Adrenal gland (tissue), 5 donors: ENCODE results near the gene KMT5B.

Experiments
- POLR2A ChIP-seq, 2 donors: fragments of 450-650 bp; IDR thresholded peaks; one replicate each; pipeline ENCODE4 v1.6.1; 2017; ENCODE audit warnings: antibody characterized with exemption in 2 of 2, mild to moderate bottlenecking in 2 of 2, moderate library complexity in 1 of 2
- TF ChIP-seq, protein P1 (sequence below), 6 experiments: fragments of 450-650 bp in 4 of 6; fragments of 200-600 bp in 2 of 6; sonication (generic) in 1 of 6; IDR thresholded peaks; 1 replicate in 5 of 6; 2 replicates in 1 of 6; pipeline versions ENCODE4 v1.5.1 to v1.8.0; 2016 to 2021; ENCODE audit warnings: antibody characterized with exemption in 6 of 6, mild to moderate bottlenecking in 2 of 6, moderate library complexity in 1 of 6
- donor health status: DM: no; HTN: no; CAD: no.

DNA sequence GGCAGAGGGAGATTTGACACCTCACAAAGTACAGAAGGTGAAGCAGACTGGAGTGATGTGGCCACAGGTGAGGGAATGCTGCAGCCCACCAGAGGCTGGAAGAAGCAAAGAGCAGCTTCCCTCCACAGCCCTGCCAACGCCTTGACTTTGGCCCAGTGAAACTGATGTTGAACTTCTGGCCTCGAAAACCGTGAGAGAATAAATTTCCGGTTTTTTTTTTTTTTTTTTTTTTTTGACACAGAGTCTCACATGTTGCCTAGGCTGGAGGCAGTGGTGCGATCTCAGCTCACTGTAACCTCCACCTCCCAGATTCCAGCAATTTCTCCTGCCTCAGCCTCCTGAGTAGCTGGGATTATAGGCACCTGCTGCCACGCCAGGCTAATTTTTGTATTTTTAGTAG, 8.7 kb downstream of the KMT5B start:
- TF ChIP-seq, protein P1, sequence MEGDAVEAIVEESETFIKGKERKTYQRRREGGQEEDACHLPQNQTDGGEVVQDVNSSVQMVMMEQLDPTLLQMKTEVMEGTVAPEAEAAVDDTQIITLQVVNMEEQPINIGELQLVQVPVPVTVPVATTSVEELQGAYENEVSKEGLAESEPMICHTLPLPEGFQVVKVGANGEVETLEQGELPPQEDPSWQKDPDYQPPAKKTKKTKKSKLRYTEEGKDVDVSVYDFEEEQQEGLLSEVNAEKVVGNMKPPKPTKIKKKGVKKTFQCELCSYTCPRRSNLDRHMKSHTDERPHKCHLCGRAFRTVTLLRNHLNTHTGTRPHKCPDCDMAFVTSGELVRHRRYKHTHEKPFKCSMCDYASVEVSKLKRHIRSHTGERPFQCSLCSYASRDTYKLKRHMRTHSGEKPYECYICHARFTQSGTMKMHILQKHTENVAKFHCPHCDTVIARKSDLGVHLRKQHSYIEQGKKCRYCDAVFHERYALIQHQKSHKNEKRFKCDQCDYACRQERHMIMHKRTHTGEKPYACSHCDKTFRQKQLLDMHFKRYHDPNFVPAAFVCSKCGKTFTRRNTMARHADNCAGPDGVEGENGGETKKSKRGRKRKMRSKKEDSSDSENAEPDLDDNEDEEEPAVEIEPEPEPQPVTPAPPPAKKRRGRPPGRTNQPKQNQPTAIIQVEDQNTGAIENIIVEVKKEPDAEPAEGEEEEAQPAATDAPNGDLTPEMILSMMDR (IDR thresholded peaks at IDR 0.05), result no peak
- TF ChIP-seq POLR2A (IDR thresholded peaks at IDR 0.05), result no peak
